Measurements from ENCODE around the gene MDP1.

GRCh38 chr14:24167469-24168114 is 48.3 kb downstream of the MDP1 start:
- TF ChIP-seq TAF1 (IDR thresholded peaks at IDR 0.05; ENCODE audit: borderline replicate concordance, insufficient read depth, low read length) (no peak), POLR2AphosphoS5 (IDR thresholded peaks at IDR 0.05; ENCODE audit: low read depth, low read length) (no peak), FOXP2 (optimal IDR thresholded peaks at IDR 0.05; ENCODE audit: borderline replicate concordance, extremely low read depth, extremely low read length, insufficient read depth) (no peak)
